ENCODE measurements around the gene HMGCS1. TPM values are rescaled to one million over a fixed set of nuclear protein-coding genes. Genes with fewer than 3 reads are reported as not detected.
"Not testable (repeated sequence)": the region's sequence is repeated elsewhere in the genome, so short reads cannot be mapped to it uniquely, and the experiment has no call there.

HMGCS1 gene
- total RNA-seq, 1 donor from 2014 or later: 68.0 TPM

- Histone ChIP-seq H3K9me3 (no peaks in the 10 kb centered on the region), H3K36me3 (no peaks in the 10 kb centered on the region), H3K4me1 (peaks cover 39% of the 10 kb centered on the region), H3K4me3 (peak overlapping the region; percentile 75 to 92), H3K27me3 (no peaks in the 10 kb centered on the region), H3K27ac (peak overlapping the region; percentile 91)
- intact Hi-C loops (cut with DNase I): no loop called here
- DNase-seq (ENCODE audit: extremely low spot score in 2 of 2): no peak
- TF ChIP-seq POLR2A (IDR thresholded peaks at IDR 0.05) (no peak), CTCF (IDR thresholded peaks at IDR 0.05) (no peak), POLR2AphosphoS5 (IDR thresholded peaks at IDR 0.05; ENCODE audit: insufficient read depth in 1 of 2, low read depth in 1 of 2) (no peak)
Observed at GRCh38 chr5:43313854-43314457, 744 bp upstream of the HMGCS1 start.

DNA sequence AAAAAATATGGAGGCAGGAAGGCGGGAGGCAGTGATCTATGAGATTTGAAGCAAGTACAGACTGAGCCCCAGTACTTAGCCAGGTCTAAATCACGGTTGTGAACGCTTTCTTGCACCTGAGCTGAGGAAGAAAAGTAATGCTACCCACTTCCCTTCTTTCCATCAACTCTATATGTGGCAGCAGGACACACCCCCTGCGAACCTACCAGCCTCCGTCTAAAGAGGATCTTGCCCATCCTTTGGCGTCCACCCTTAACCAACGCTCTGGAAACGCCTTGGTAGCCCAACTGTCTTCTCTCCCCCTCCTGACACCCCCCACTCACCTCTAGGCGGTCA is 545 bp downstream of the HMGCS1 start:
- peak overlapping the region; percentile 75 to 92 for H3K4me3 ChIP-seq
- no peaks in the 10 kb centered on the region for H3K27me3 ChIP-seq
- H3K4me1 ChIP-seq: peaks cover 39% of the 10 kb centered on the region
- peak overlapping the region; percentile 91 for H3K27ac ChIP-seq
- no peak for TF ChIP-seq POLR2A (IDR thresholded peaks at IDR 0.05)
- TF ChIP-seq POLR2AphosphoS5 (IDR thresholded peaks at IDR 0.05; ENCODE audit: insufficient read depth in 1 of 2, low read depth in 1 of 2): no peak
- TF ChIP-seq CTCF (IDR thresholded peaks at IDR 0.05): no peak
- H3K36me3 ChIP-seq: no peaks in the 10 kb centered on the region
- no peaks in the 10 kb centered on the region for H3K9me3 ChIP-seq
- intact Hi-C loops (cut with DNase I): no loop called here
- no peak for DNase-seq (ENCODE audit: extremely low spot score in 2 of 2)

DNA sequence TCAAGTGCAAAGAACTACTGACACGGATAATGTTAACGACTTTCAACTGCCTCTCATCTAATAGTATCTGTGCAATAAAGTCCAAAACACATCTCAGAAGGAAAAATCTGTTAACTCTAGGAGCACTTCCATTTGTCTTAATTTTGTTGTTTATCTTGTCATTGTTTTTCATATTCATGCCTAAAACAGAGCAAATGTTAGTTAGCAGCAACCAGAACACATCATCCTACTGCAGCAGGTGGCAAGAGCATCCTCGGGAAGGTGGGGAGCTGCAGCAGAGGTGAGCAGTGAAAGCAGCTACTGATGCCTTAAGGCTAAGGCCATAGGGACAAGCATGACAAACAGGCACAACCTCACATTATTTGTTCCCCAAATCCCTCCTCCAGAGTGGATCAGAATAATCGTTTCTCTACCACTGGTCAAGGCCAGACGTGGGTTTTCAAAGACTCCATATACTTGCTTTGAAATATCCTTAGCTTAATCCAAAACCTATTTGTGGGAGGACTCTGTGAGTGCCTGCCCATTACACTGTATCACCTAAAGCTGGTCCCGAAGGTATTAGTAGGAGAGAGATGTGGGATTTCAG is 1.0 kb downstream of the HMGCS1 start:
- H3K36me3 ChIP-seq: no peaks in the 10 kb centered on the region
- H3K27me3 ChIP-seq: no peaks in the 10 kb centered on the region
- peaks cover 39% of the 10 kb centered on the region for H3K4me1 ChIP-seq
- intact Hi-C loops (cut with DNase I): no loop called here
- TF ChIP-seq POLR2A (IDR thresholded peaks at IDR 0.05) (no peak), POLR2AphosphoS5 (IDR thresholded peaks at IDR 0.05; ENCODE audit: insufficient read depth in 1 of 2, low read depth in 1 of 2) (no peak), CTCF (IDR thresholded peaks at IDR 0.05) (no peak)
- peak overlapping the region; percentile 75 to 92 for H3K4me3 ChIP-seq
- peak overlapping the region; percentile 91 for H3K27ac ChIP-seq
- H3K9me3 ChIP-seq: no peaks in the 10 kb centered on the region
- no peak for DNase-seq (ENCODE audit: extremely low spot score in 2 of 2)

GRCh38 chr5:43309637-43310036 is 3.6 kb downstream of the HMGCS1 start:
- H3K9me3 ChIP-seq: no peaks in the 10 kb centered on the region
- intact Hi-C loops (cut with DNase I): no loop called here
- H3K4me3 ChIP-seq: no peak overlapping the region
- H3K27me3 ChIP-seq: no peaks in the 10 kb centered on the region
- H3K4me1 ChIP-seq: peaks cover 39% of the 10 kb centered on the region
- no peak overlapping the region for H3K27ac ChIP-seq
- peak in 1 of 2 donors; percentile 10 for TF ChIP-seq POLR2AphosphoS5 (IDR thresholded peaks at IDR 0.05; ENCODE audit: insufficient read depth in 1 of 2, low read depth in 1 of 2)
- no peak for TF ChIP-seq POLR2A (IDR thresholded peaks at IDR 0.05)
- H3K36me3 ChIP-seq: no peaks in the 10 kb centered on the region
- DNase-seq (ENCODE audit: extremely low spot score in 2 of 2): no peak

DNA sequence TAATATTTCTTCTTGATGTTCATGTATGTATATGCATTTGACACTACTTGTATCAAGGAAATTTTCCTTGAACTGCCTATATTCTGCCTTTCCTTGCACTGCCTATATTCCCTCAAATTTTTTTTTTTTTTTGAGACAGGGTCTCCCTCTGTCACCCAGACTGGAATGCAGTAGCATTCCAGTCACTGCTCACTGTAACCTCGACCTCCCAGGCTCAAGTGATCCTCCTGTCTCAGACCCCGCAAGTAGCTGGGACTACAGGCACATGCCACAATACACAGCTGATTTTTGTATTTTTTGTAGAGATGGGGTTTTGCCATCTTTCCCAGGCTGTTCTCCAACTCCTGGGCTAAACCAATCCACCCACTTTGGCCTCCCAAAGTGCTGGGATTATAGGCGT is 4.1 kb downstream of the HMGCS1 start:
- intact Hi-C loops (cut with DNase I): no loop called here
- no peak for DNase-seq (ENCODE audit: extremely low spot score in 2 of 2)
- Histone ChIP-seq H3K27me3 (no peaks in the 10 kb centered on the region), H3K4me1 (peaks cover 35% of the 10 kb centered on the region), H3K27ac (peak overlapping the region; percentile 18), H3K9me3 (no peaks in the 10 kb centered on the region), H3K36me3 (no peaks in the 10 kb centered on the region), H3K4me3 (no peak overlapping the region)
- no peak for TF ChIP-seq POLR2A (IDR thresholded peaks at IDR 0.05)
- no peak for TF ChIP-seq POLR2AphosphoS5 (IDR thresholded peaks at IDR 0.05; ENCODE audit: insufficient read depth in 1 of 2, low read depth in 1 of 2)
- TF ChIP-seq CTCF (IDR thresholded peaks at IDR 0.05): no peak

GRCh38 chr5:43306954-43307353 is 6.3 kb downstream of the HMGCS1 start:
- peaks cover 29% of the 10 kb centered on the region for H3K4me1 ChIP-seq
- H3K9me3 ChIP-seq; H3K27me3 ChIP-seq; H3K36me3 ChIP-seq; intact Hi-C loops (cut with DNase I); H3K4me3 ChIP-seq; H3K27ac ChIP-seq; DNase-seq (ENCODE audit: extremely low spot score in 2 of 2): not testable (repeated sequence)

Measured in vagina (tissue), 2 donors.